Trophoblast cell (in vitro differentiated cells and primary cell): ENCODE measurements around the gene LRRC75B.
"Not testable (repeated sequence)": the region's sequence is repeated elsewhere in the genome, so short reads cannot be mapped to it uniquely, and the experiment has no call there.

Experiments
- DNase-seq, 2 donors: peaks; one replicate each; pipeline ENCODE4 v3.0.0-alpha.2; 2016
- H2AFZ ChIP-seq: 2 replicates; pipeline ENCODE4 v1.6.1; 2013; ENCODE audit warnings: low read length, moderate library complexity, mild to moderate bottlenecking; ENCODE audit not compliant: insufficient read depth, poor library complexity
- H2AK5ac ChIP-seq: 2 replicates; pipeline ENCODE4 v1.6.1; 2013; ENCODE audit warnings: mild to moderate bottlenecking, low read length
- H2BK120ac ChIP-seq: 2 replicates; pipeline ENCODE4 v1.6.1; 2013; ENCODE audit warnings: low read length, mild to moderate bottlenecking, moderate library complexity; ENCODE audit not compliant: insufficient read depth, poor library complexity
- H2BK12ac ChIP-seq: 2 replicates; pipeline ENCODE4 v1.6.1; 2013; ENCODE audit warnings: mild to moderate bottlenecking, low read length, moderate library complexity
- H2BK5ac ChIP-seq: 2 replicates; pipeline ENCODE4 v1.6.1; 2013; ENCODE audit warnings: low read length, low read depth, moderate library complexity, mild to moderate bottlenecking; ENCODE audit not compliant: poor library complexity
- H3K14ac ChIP-seq: 2 replicates; pipeline ENCODE4 v1.6.1; 2013; ENCODE audit warnings: mild to moderate bottlenecking, low read length
- H3K18ac ChIP-seq: 2 replicates; pipeline ENCODE4 v1.6.1; 2013; ENCODE audit warnings: mild to moderate bottlenecking, low read length
- H3K23ac ChIP-seq: 2 replicates; pipeline ENCODE4 v1.6.1; 2013; ENCODE audit warnings: low read length
- H3K27ac ChIP-seq: 2 replicates; pipeline ENCODE4 v1.5.1; 2013; ENCODE audit warnings: low read depth, mild to moderate bottlenecking, inconsistent platforms, low read length, moderate library complexity
- H3K27me3 ChIP-seq: 2 replicates; pipeline ENCODE4 v1.6.1; 2013; ENCODE audit warnings: inconsistent platforms, mild to moderate bottlenecking, low read length, moderate library complexity; ENCODE audit not compliant: insufficient read depth
- H3K36me3 ChIP-seq, 2 experiments: 1 replicate in 1 of 2; 2 replicates in 1 of 2; pipeline ENCODE4 v1.6.1; 2013; ENCODE audit warnings: low read length in 2 of 2, mild to moderate bottlenecking in 2 of 2, moderate library complexity in 1 of 2; ENCODE audit not compliant: insufficient read depth in 2 of 2, control insufficient read depth in 1 of 2
- H3K4ac ChIP-seq: 2 replicates; pipeline ENCODE4 v1.6.1; 2013; ENCODE audit warnings: low read depth, mild to moderate bottlenecking, low read length, moderate library complexity
- H3K4me1 ChIP-seq, 2 experiments: 1 replicate in 1 of 2; 2 replicates in 1 of 2; pipeline ENCODE4 v1.6.1; 2013; ENCODE audit warnings: low read length in 2 of 2, mild to moderate bottlenecking in 2 of 2, moderate library complexity in 1 of 2; ENCODE audit not compliant: insufficient read depth in 2 of 2, control insufficient read depth in 1 of 2
- H3K4me2 ChIP-seq: 2 replicates; pipeline ENCODE4 v1.6.1; 2013; ENCODE audit warnings: inconsistent platforms, mild to moderate bottlenecking, low read length, moderate library complexity
- H3K4me3 ChIP-seq: 2 replicates; pipeline ENCODE4 v1.5.1; 2013; ENCODE audit warnings: mild to moderate bottlenecking, low read depth, low read length, inconsistent platforms
- H3K79me1 ChIP-seq: one replicate; pipeline ENCODE4 v1.6.1; 2013; ENCODE audit warnings: low read length
- H3K79me2 ChIP-seq: 2 replicates; pipeline ENCODE4 v1.6.1; 2013; ENCODE audit warnings: low read length, mild to moderate bottlenecking; ENCODE audit not compliant: control insufficient read depth, insufficient read depth, poor library complexity
- H3K9ac ChIP-seq: 2 replicates; pipeline ENCODE4 v1.6.1; 2013; ENCODE audit warnings: mild to moderate bottlenecking, low read length
- H3K9me3 ChIP-seq: 2 replicates; pipeline ENCODE4 v1.6.1; 2013; ENCODE audit warnings: low read depth, mild to moderate bottlenecking, control low read depth, inconsistent platforms, low read length; ENCODE audit not compliant: insufficient read depth
- H4K12ac ChIP-seq: 2 replicates; pipeline ENCODE4 v1.6.1; 2013; ENCODE audit warnings: low read depth, mild to moderate bottlenecking, low read length, moderate library complexity
- H4K8ac ChIP-seq: 2 replicates; pipeline ENCODE4 v1.6.1; 2013; ENCODE audit warnings: low read depth, mild to moderate bottlenecking, low read length, moderate library complexity
- H4K91ac ChIP-seq: one replicate; pipeline ENCODE4 v1.6.1; 2013; ENCODE audit warnings: low read depth, mild to moderate bottlenecking, low read length, moderate library complexity
- WGBS: extraction: QIAGEN DNeasy Blood & Tissue Kit; methylation state at CpG from one replicate; pipeline ENCODE4 v1.1.7; 2013; ENCODE audit warnings: missing lambda C conversion rate; ENCODE audit not compliant: insufficient read length, insufficient coverage; ENCODE audit errors: extremely low coverage; 5-methylcytosine and 5-hydroxymethylcytosine counted together

LRRC75B gene

DNA sequence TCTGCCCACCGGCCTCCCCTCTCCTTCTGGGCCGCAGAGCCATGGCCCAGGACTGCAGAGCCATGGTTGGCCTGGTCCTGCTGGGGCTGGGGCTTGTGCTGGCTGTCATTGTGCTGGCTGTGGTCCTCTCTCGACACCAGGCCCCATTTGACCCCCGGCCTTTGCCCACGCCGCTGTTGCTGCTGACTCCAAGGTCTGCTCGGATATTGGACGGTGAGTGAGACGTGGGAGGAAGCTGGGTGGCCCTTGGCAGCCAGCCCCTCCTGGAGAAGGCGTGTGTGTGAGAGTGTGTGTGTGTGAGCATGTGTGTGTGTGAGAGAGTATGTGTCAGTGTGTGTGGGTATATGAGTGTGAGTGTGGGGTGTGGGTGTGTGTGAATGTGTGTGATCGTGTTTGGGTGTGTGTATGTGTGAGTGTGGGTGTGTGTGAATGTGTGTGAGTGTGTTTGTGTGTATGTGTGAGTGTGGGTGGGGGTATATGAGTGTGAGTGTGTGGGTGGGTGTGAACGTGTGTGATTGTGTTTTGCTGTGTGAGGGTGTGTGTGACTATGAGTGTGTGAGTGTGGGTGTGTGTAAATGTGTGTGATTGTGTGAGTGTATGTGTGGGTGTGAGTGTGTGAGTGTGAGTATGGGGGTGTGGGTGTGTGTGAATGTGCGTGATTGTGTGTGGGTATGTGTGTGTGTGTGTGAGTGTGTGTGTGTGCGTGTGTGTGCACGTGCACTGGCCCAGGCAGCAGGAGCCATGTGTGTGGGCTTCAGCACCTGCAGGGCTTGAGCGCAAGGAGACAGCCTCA lies 40.6 kb upstream of the LRRC75B start:
- H3K18ac ChIP-seq, H3K9me3 ChIP-seq, H3K27ac ChIP-seq, H4K91ac ChIP-seq, H3K4me2 ChIP-seq, H3K4ac ChIP-seq, H2AK5ac ChIP-seq, H3K27me3 ChIP-seq, H2AFZ ChIP-seq, DNase-seq, H4K8ac ChIP-seq, H2BK12ac ChIP-seq, H2BK120ac ChIP-seq, H3K79me2 ChIP-seq, H3K4me1 ChIP-seq, H3K14ac ChIP-seq, H3K23ac ChIP-seq, H3K36me3 ChIP-seq, H3K79me1 ChIP-seq, H3K9ac ChIP-seq, H4K12ac ChIP-seq, H2BK5ac ChIP-seq: not testable (repeated sequence)
- H3K4me3 ChIP-seq: peak overlapping the region; percentile 47
- WGBS: 100% methylated on average over 1 of the region's 16 CpGs

DNA sequence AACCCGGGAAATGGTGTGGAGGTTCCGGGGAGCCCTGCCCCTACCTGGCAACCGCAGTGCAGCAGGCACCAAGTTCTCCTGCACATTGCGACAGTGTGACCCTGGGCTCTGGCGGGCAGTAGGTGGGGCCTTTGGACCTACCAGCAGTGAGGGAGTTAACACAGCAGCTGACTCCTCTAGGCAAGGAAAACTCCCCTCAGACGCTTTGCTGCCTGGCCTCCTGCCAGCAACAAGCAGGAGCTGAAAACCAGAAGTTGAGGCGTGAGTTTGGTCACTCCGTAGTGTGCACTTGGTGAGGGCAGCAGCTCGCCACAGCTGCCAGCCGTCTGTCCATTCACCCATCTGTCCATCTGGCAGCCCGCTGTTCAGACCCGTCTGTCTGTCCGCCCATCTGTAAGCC lies 39.8 kb upstream of the LRRC75B start:
- not testable (repeated sequence) for H3K4ac ChIP-seq, H3K14ac ChIP-seq, H3K18ac ChIP-seq, H4K12ac ChIP-seq, H2BK12ac ChIP-seq, H3K4me2 ChIP-seq, H3K9ac ChIP-seq, H3K36me3 ChIP-seq, H3K4me1 ChIP-seq, H2AFZ ChIP-seq, H3K23ac ChIP-seq, H3K4me3 ChIP-seq, H4K8ac ChIP-seq, H3K9me3 ChIP-seq, DNase-seq, H3K27ac ChIP-seq, H2AK5ac ChIP-seq, H3K79me2 ChIP-seq, H3K27me3 ChIP-seq, H4K91ac ChIP-seq, H2BK5ac ChIP-seq, H3K79me1 ChIP-seq, H2BK120ac ChIP-seq
- no CpG with 5 or more reads among the region's 13 CpGs for WGBS

DNA sequence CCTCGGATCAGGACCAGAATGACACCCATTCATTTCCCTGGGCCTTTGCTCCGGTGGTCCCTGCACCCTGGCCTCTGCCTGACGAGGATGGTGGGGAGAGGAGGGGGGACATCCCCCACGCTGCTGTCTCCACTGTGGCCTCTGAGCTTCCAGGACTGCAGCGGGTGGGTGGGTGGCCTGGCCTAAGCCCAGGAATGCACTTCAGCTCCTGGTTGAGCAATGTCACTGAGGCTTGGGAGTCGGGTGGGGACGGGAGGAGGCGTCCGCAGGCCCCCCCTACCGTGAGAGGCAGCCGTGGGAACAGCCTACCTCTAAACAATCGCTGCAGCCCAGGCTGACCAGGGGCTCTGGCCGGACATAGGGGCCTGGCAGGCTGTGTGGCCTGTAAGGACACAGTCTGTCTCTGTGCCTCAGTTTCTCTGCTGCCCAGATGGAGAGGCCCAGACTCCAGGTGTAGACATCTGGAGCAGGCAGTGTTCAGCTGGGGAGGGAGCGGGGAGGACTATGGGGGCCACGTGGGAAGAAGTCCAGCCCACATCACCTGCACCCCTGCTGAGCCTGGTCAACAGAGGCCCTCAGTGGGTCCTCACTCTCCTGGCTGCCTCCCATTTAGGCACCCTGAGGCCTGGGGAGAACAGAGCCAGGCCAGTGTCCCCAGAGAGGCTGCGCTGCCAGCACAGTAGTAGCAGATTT lies 38.7 kb upstream of the LRRC75B start:
- H4K12ac ChIP-seq: not testable (repeated sequence)

DNA sequence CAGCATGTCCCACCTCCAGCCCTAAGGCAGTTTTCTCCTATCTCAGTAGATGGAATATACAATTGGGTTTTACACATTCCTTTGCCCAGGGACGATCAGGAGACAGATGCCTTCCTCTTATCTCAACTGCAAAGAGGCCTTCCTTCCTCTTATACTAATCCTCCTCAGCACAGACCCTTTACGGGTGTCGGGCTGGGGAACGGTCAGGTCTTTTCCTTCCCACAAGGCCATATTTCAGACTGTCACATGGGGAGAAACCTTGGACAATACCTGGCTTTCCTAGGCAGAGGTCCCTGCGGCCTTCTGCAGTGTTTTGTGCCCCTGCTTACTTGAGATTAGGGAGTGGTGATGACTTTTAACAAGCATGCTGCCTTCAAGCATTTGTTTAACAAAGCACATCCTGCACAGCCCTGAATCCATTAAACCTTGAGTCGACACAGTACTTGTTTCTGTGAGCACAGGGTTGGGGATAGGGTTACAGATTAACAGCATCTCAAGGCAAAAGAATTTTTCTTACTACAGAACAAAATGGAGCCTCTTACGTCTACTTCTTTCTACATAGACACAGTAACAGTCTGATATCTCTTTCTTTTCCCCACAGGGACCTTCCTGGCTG lies 38.0 kb upstream of the LRRC75B start:
- H3K27ac ChIP-seq, H3K36me3 ChIP-seq, H3K79me2 ChIP-seq, H4K12ac ChIP-seq, H2BK120ac ChIP-seq, H3K9me3 ChIP-seq, H3K4me2 ChIP-seq, H3K23ac ChIP-seq, H2BK12ac ChIP-seq, H2BK5ac ChIP-seq, DNase-seq, H4K91ac ChIP-seq, H2AK5ac ChIP-seq, H3K4me3 ChIP-seq, H3K18ac ChIP-seq, H3K14ac ChIP-seq, H3K27me3 ChIP-seq, H2AFZ ChIP-seq, H4K8ac ChIP-seq, H3K4ac ChIP-seq, H3K79me1 ChIP-seq, H3K9ac ChIP-seq, H3K4me1 ChIP-seq: not testable (repeated sequence)
- no CpG with 5 or more reads among the region's 7 CpGs for WGBS

More for the DNA sequence above, 38.7 kb upstream of the LRRC75B start:
- not testable (repeated sequence) for H3K4me3 ChIP-seq, H2BK5ac ChIP-seq, H4K8ac ChIP-seq, H2BK120ac ChIP-seq, H3K23ac ChIP-seq, H3K9me3 ChIP-seq, H3K4ac ChIP-seq, H2BK12ac ChIP-seq, H3K4me2 ChIP-seq, H2AFZ ChIP-seq, H3K27me3 ChIP-seq, H3K79me2 ChIP-seq, H3K9ac ChIP-seq, H3K4me1 ChIP-seq, H4K91ac ChIP-seq, H3K27ac ChIP-seq, H3K18ac ChIP-seq, H3K79me1 ChIP-seq, H3K36me3 ChIP-seq, DNase-seq, H2AK5ac ChIP-seq
- H3K14ac ChIP-seq: peak overlapping the region; percentile 44
- WGBS: no CpG with 5 or more reads among the region's 16 CpGs
